ENCODE measurements around the gene MASP1. TPM values are rescaled to one million over a fixed set of nuclear protein-coding genes. Genes with fewer than 3 reads are reported as not detected.

The MASP1 gene
- total RNA-seq, 1 donor from 2014 or later: not detected

DNA sequence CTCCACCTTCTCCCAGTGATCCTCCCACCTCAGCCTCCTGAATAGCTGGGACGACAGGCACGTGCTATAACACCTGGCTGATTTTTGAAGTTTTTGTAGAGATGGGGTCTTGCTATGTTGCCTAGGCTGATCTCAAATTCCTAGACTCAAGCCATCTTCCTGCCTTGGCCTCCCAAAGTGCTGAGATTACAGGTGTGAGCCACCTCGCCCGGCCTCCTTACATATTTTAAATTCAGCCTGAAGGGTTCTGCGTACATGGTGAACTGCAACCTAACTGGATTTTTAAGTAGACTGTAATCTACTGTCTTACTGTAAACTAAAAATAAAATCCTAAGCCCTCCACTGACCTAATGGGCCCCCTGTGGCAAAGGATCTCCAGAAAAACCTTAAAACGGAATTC, 34.1 kb downstream of the MASP1 start:
- DNase-seq (ENCODE audit: low read depth): no peak
- TF ChIP-seq, protein P1, sequence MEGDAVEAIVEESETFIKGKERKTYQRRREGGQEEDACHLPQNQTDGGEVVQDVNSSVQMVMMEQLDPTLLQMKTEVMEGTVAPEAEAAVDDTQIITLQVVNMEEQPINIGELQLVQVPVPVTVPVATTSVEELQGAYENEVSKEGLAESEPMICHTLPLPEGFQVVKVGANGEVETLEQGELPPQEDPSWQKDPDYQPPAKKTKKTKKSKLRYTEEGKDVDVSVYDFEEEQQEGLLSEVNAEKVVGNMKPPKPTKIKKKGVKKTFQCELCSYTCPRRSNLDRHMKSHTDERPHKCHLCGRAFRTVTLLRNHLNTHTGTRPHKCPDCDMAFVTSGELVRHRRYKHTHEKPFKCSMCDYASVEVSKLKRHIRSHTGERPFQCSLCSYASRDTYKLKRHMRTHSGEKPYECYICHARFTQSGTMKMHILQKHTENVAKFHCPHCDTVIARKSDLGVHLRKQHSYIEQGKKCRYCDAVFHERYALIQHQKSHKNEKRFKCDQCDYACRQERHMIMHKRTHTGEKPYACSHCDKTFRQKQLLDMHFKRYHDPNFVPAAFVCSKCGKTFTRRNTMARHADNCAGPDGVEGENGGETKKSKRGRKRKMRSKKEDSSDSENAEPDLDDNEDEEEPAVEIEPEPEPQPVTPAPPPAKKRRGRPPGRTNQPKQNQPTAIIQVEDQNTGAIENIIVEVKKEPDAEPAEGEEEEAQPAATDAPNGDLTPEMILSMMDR (IDR thresholded peaks at IDR 0.05; ENCODE audit: insufficient read depth, low read length, poor library complexity, severe bottlenecking): no peak
- H3K36me3 ChIP-seq (ENCODE audit: control insufficient read depth, insufficient read depth, low read length): no peaks in the 10 kb centered on the region
- no peak overlapping the region for H3K4me3 ChIP-seq (ENCODE audit: low read depth, low read length)
- no peaks in the 10 kb centered on the region for H3K27me3 ChIP-seq (ENCODE audit: control insufficient read depth, insufficient read depth, low read length)

DNA sequence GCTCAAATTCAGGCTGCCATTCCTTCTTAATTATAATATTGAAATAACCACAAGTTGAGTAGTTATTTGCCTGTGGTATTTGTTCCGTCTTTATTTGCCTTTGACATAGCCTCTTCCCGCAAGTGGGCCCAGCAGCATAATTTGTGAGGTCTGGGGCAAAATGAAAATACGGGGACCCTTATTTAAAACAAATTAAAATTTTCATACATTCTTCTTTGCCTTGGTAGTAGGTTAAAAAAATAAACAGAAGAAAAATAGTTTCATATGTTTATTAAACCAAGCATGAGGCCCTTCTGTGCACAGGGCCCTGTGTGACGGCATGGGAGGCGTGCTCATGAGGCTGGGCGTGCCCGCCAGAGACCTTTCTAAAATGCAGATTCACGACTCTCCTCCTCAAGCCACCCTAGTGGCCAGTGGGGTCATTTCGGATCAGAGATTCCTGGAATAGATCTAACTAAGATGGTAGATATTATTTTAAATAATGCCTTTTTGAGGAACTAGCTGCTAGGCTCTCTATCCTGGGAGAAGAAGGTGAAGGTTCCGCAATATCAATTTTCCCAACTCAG, 35.4 kb downstream of the MASP1 start:
- Histone ChIP-seq H3K4me3 (ENCODE audit: low read depth, low read length) (no peak overlapping the region), H3K27me3 (ENCODE audit: control insufficient read depth, insufficient read depth, low read length) (no peaks in the 10 kb centered on the region), H3K36me3 (ENCODE audit: control insufficient read depth, insufficient read depth, low read length) (no peaks in the 10 kb centered on the region)
- TF ChIP-seq, protein P1 (IDR thresholded peaks at IDR 0.05; ENCODE audit: insufficient read depth, low read length, poor library complexity, severe bottlenecking): no peak
- DNase-seq (ENCODE audit: low read depth): no peak

DNA sequence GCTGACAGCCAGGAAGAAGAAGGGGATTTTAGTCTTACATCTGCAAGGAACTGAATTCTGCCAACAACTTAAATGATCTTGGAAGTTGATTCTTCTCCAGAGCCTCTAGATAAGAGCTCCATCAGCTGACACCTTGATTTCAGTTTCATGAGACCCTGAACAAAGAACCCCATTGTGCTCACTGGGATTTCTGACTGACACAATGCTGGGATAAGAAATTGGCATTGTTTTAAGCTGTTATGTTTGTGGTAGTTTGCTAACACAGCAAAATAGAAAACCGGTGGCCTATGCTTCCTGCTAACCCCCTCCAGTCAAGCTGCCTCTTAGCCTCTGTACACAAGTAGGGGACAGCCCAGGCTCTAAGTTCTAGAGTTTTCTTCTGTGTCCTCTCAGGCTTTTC, 36.2 kb downstream of the MASP1 start:
- DNase-seq (ENCODE audit: low read depth): no peak
- no peak overlapping the region for H3K4me3 ChIP-seq (ENCODE audit: low read depth, low read length)
- H3K36me3 ChIP-seq (ENCODE audit: control insufficient read depth, insufficient read depth, low read length): no peaks in the 10 kb centered on the region
- TF ChIP-seq, protein P1 (IDR thresholded peaks at IDR 0.05; ENCODE audit: insufficient read depth, low read length, poor library complexity, severe bottlenecking): no peak
- no peaks in the 10 kb centered on the region for H3K27me3 ChIP-seq (ENCODE audit: control insufficient read depth, insufficient read depth, low read length)

DNA sequence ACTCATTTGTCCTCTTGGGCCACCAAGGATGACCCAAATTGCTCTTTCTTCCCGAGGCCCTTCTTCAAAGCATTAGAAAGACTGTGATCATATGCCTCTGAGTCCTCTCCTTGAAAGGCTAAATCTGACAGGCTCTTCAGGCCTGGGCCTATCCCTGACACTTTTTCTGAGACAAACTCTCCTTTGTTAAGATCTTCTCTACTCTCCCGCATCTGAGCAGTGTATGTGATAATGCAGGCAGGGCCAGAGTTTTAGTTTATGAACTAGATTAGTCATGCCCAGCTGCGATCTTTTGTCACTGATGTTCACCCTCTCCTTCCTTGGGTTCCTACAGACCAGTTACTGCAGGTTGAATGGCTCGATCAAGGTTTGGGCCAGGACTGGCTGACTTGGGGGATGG, 39.2 kb downstream of the MASP1 start:
- no peak for DNase-seq (ENCODE audit: low read depth)
- TF ChIP-seq, protein P1 (IDR thresholded peaks at IDR 0.05; ENCODE audit: insufficient read depth, low read length, poor library complexity, severe bottlenecking): no peak
- Histone ChIP-seq H3K4me3 (ENCODE audit: low read depth, low read length) (no peak overlapping the region), H3K36me3 (ENCODE audit: control insufficient read depth, insufficient read depth, low read length) (no peaks in the 10 kb centered on the region), H3K27me3 (ENCODE audit: control insufficient read depth, insufficient read depth, low read length) (no peaks in the 10 kb centered on the region)

DNA sequence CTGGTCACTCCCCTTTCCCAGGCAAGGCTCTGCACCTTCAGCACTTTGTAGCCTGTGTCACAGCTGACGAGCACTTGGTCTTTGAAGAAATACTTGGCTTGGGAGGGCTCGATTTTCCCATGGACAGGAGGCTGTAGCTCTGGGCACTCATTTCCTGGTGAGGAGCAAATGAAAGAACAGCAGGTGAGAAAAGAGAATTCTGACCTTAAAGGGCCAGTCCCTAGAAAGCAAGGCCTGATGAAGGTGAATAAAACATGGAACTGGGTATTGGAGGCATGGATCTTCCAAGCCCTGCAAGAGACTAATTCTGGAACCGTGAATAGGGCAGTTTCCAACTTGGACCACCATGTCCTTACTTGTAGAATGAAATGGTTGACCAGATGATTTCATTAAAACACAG, 39.9 kb downstream of the MASP1 start:
- H3K4me3 ChIP-seq (ENCODE audit: low read depth, low read length): no peak overlapping the region
- no peak for DNase-seq (ENCODE audit: low read depth)

More for the DNA sequence above, 39.9 kb downstream of the MASP1 start:
- TF ChIP-seq, protein P1 (IDR thresholded peaks at IDR 0.05; ENCODE audit: insufficient read depth, low read length, poor library complexity, severe bottlenecking): no peak
- Histone ChIP-seq H3K36me3 (ENCODE audit: control insufficient read depth, insufficient read depth, low read length) (no peaks in the 10 kb centered on the region), H3K27me3 (ENCODE audit: control insufficient read depth, insufficient read depth, low read length) (no peaks in the 10 kb centered on the region)
